GM18867 (cell line): ENCODE measurements around the gene IFRD2.
"Not testable (repeated sequence)": the region's sequence is repeated elsewhere in the genome, so short reads cannot be mapped to it uniquely, and the experiment has no call there.

Source experiments
- ATAC-seq: cut with Tn5 transposase; IDR thresholded peaks from one replicate; pipeline ENCODE4 v1.9.1; 2021; ENCODE audit warnings: mild to moderate bottlenecking, moderate library complexity; ENCODE audit not compliant: unreplicated experiment

The IFRD2 gene

GRCh38 chr3:50255251-50255615 is 37.0 kb downstream of the IFRD2 start:
- no peak for ATAC-seq

- ATAC-seq = no peak
These were observed 37.5 kb downstream of the IFRD2 start for GRCh38 chr3:50254577-50255250.

GRCh38 chr3:50251220-50251619 is 41.0 kb downstream of the IFRD2 start:
- ATAC-seq = no peak

- ATAC-seq = no peak
These were observed 41.7 kb downstream of the IFRD2 start for GRCh38 chr3:50250514-50250913.

GRCh38 chr3:50249457-50249856 is 42.8 kb downstream of the IFRD2 start:
- ATAC-seq = no peak

- ATAC-seq = no peak
These were observed 43.8 kb downstream of the IFRD2 start for GRCh38 chr3:50248387-50248786.

- ATAC-seq = peak; percentile 30
These were observed 45.7 kb downstream of the IFRD2 start for GRCh38 chr3:50246517-50246954.

GRCh38 chr3:50245831-50246516 is 46.3 kb downstream of the IFRD2 start:
- ATAC-seq = peak; percentile 69

GRCh38 chr3:50245251-50245745 is 46.9 kb downstream of the IFRD2 start:
- ATAC-seq = no peak

- ATAC-seq = not testable (repeated sequence)
These were observed 47.4 kb downstream of the IFRD2 start for GRCh38 chr3:50244813-50245212.

- no peak for ATAC-seq
These were observed 48.7 kb downstream of the IFRD2 start for GRCh38 chr3:50243543-50243895.

GRCh38 chr3:50242851-50243542 is 49.2 kb downstream of the IFRD2 start:
- ATAC-seq = no peak

GRCh38 chr3:50242381-50242770 is 49.9 kb downstream of the IFRD2 start:
- ATAC-seq = no peak

GRCh38 chr3:50241713-50242380 is 50.4 kb downstream of the IFRD2 start:
- ATAC-seq = no peak

- no peak for ATAC-seq
These were observed 51.1 kb downstream of the IFRD2 start for GRCh38 chr3:50241163-50241562.

- ATAC-seq = no peak
These were observed 52.6 kb downstream of the IFRD2 start for GRCh38 chr3:50239649-50240048.

GRCh38 chr3:50238549-50239026 is 53.6 kb downstream of the IFRD2 start:
- no peak for ATAC-seq

- ATAC-seq = peak; percentile 36
These were observed 54.3 kb downstream of the IFRD2 start for GRCh38 chr3:50237754-50238548.
